Cardiac muscle cell (in vitro differentiated cells and primary cell): Measurements from ENCODE around the gene SND1. TPM values are rescaled to one million over a fixed set of nuclear protein-coding genes. Genes with fewer than 3 reads are reported as not detected.

Experiments
- DNase-seq, 2 donors: peaks; one replicate each; pipeline versions ENCODE4 v3.0.0 to v3.0.0-alpha.2; 2010 to 2017; ENCODE audit warnings: low read depth in 1 of 2, low spot score in 1 of 2
- H3K27ac ChIP-seq: fragments of 200-600 bp; sonication (generic); 2 replicates; pipeline ENCODE4 v1.5.1; 2016
- H3K27me3 ChIP-seq: fragments of 200-600 bp; sonication (generic); 2 replicates; pipeline ENCODE4 v1.6.0; 2016; ENCODE audit warnings: control low read depth
- H3K36me3 ChIP-seq: fragments of 200-600 bp; sonication (generic); 2 replicates; pipeline ENCODE4 v1.5.1; 2016; ENCODE audit warnings: control low read depth
- H3K4me1 ChIP-seq: fragments of 200-600 bp; sonication (generic); 2 replicates; pipeline ENCODE4 v1.8.1; 2017; ENCODE audit warnings: low read depth, mild to moderate bottlenecking, mixed run types
- H3K4me3 ChIP-seq: fragments of 200-600 bp; sonication (generic); 2 replicates; pipeline ENCODE4 v1.5.1; 2016; ENCODE audit warnings: mild to moderate bottlenecking
- H3K9me3 ChIP-seq: fragments of 200-600 bp; sonication (generic); 2 replicates; pipeline ENCODE4 v1.5.1; 2017; ENCODE audit warnings: low read depth, mild to moderate bottlenecking, control low read depth
- CTCF ChIP-seq: IDR thresholded peaks from 2 replicates; pipeline ENCODE4 v1.5.1; 2012; ENCODE audit warnings: low read depth, mild to moderate bottlenecking, low read length
- polyA plus RNA-seq: library from polyadenylated mRNA; unstranded; fragments of >200 nt; fragmentation: Nextera tagmentation; extraction: Ambion mirVana; gene quantifications from 2 replicates; pipeline ENCODE4 v1.2.1, GENCODE V29; 2016
- total RNA-seq: library from RNA; depleted of rRNA; stranded (reverse); fragments of >200 nt; gene quantifications from 2 replicates; pipeline ENCODE4 v1.2.3, GENCODE V29; 2016

Gene SND1
- total and polyA plus RNA-seq, 2 experiments from 2014 or later: 114 to 172 TPM

DNA sequence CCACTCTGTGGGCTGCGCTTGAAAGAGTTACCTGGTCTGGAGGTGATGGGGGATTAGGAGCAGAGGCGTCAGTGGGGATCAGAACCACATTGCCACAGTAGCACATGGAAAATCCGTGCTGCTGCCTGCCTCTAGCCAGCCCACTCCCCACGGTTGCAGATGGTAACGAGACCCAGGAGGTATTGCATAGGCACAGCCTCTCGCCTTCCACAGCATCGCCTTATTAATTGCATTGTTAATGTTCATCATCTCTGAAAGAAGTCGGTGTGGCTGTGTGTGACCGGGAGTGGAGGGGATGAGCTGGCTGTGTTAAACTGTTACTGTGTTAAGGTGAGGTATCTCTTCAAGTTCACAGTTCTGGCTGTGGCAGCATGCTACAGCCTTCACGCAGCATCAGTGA, 414.4 kb downstream of the SND1 start:
- Histone ChIP-seq H3K9me3 (no peaks in the 10 kb centered on the region), H3K27me3 (no peaks in the 10 kb centered on the region), H3K4me3 (no peak overlapping the region), H3K27ac (no peak overlapping the region), H3K36me3 (no peaks in the 10 kb centered on the region), H3K4me1 (no peaks in the 10 kb centered on the region)
- TF ChIP-seq CTCF: no peak
- DNase-seq: no peak

DNA sequence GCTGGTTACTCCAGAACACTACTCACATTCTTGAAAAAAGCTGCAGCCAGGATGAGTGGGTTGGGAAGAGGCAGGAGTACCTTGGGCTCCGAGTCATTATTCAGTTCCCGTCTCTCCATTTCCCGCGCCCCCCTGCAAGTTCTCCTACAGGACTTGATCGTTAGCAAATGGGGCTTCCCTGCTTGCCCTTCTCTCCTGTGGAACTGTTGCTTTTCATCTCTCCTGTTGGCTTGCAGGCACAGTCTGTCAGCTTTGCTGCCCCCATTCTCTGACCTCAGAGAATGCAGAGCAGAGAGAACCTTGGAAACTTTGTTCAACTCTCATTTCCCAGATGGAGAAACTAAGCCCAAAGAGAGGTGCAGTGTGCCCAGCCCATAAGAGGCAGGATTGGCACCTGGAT, 414.9 kb downstream of the SND1 start:
- no peak for DNase-seq
- Histone ChIP-seq H3K27me3 (no peaks in the 10 kb centered on the region), H3K9me3 (no peaks in the 10 kb centered on the region), H3K4me1 (no peaks in the 10 kb centered on the region), H3K27ac (no peak overlapping the region), H3K4me3 (no peak overlapping the region), H3K36me3 (no peaks in the 10 kb centered on the region)
- no peak for TF ChIP-seq CTCF

- no peak for DNase-seq
- no peak for TF ChIP-seq CTCF
- no peaks in the 10 kb centered on the region for H3K27me3 ChIP-seq
- H3K4me3 ChIP-seq: no peak overlapping the region
- no peaks in the 10 kb centered on the region for H3K4me1 ChIP-seq
- H3K9me3 ChIP-seq: no peaks in the 10 kb centered on the region
- no peaks in the 10 kb centered on the region for H3K36me3 ChIP-seq
- no peak overlapping the region for H3K27ac ChIP-seq
Observed at GRCh38 chr7:128067983-128068382, 416.0 kb downstream of the SND1 start.

DNA sequence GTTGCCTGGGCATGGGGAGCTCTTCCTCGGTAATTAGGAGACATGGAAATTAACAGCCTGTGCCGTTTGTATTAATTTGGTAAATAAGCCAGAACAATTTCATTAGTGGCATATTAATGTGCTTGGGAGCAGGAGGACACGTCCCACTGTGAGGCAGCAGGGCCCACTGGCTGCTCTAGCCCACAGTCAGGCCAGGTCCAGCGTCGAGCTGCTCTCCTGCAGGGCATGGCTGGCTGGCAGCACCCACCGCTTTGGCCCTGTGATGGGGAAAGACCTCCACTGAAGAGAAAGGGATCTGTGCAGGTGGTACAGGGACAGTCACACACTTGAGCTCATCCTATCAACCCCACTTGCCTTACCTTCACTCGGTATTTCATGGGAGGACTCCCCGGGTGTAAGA, 416.8 kb downstream of the SND1 start:
- no peak for DNase-seq
- H3K4me3 ChIP-seq: no peak overlapping the region
- no peaks in the 10 kb centered on the region for H3K36me3 ChIP-seq
- no peak overlapping the region for H3K27ac ChIP-seq
- no peak for TF ChIP-seq CTCF
- no peaks in the 10 kb centered on the region for H3K27me3 ChIP-seq
- no peaks in the 10 kb centered on the region for H3K4me1 ChIP-seq
- no peaks in the 10 kb centered on the region for H3K9me3 ChIP-seq

GRCh38 chr7:128069373-128070364, 417.7 kb downstream of the SND1 start:
- no peaks in the 10 kb centered on the region for H3K9me3 ChIP-seq
- TF ChIP-seq CTCF: no peak
- H3K36me3 ChIP-seq: no peaks in the 10 kb centered on the region
- H3K27me3 ChIP-seq: no peaks in the 10 kb centered on the region
- no peak overlapping the region for H3K27ac ChIP-seq
- H3K4me1 ChIP-seq: no peaks in the 10 kb centered on the region
- H3K4me3 ChIP-seq: no peak overlapping the region
- DNase-seq: no peak
